Sigmoid colon (tissue), 7 donors: ENCODE measurements around the gene XNDC1N. TPM values are rescaled to one million over a fixed set of nuclear protein-coding genes. Genes with fewer than 3 reads are reported as not detected.

ENCODE experiments used
- DNase-seq: peaks from one replicate; pipeline ENCODE4 v3.0.0-alpha.2; 2019
- H3K27ac ChIP-seq, 4 donors: fragments of 200-600 bp; sonication (generic); one replicate each; pipeline ENCODE4 v1.5.1; 2016 to 2019; ENCODE audit warnings: mild to moderate bottlenecking in 1 of 4
- H3K27me3 ChIP-seq, 3 donors: fragments of 200-600 bp; sonication (generic); one replicate each; pipeline ENCODE4 v1.5.1; 2019; ENCODE audit warnings: mild to moderate bottlenecking in 1 of 3
- H3K36me3 ChIP-seq, 4 donors: fragments of 200-600 bp; sonication (generic); one replicate each; pipeline ENCODE4 v1.5.1; 2016 to 2019
- H3K4me1 ChIP-seq, 4 donors: fragments of 200-600 bp; sonication (generic); one replicate each; pipeline ENCODE4 v1.5.1; 2017 to 2019
- H3K4me3 ChIP-seq, 4 donors: fragments of 200-600 bp; sonication (generic); one replicate each; pipeline ENCODE4 v1.5.1; 2017 to 2019; ENCODE audit warnings: mild to moderate bottlenecking in 2 of 4, moderate library complexity in 1 of 4
- H3K9me3 ChIP-seq, 4 donors: fragments of 200-600 bp in 3 of 4; sonication (generic) in 3 of 4; one replicate each; pipeline versions ENCODE4 v1.5.1 to v1.6.1; 2013 to 2019
- EP300 ChIP-seq, 4 donors: sonication (generic); formaldehyde crosslinking; IDR thresholded peaks; one replicate each; pipeline ENCODE4 v1.6.1; 2017; ENCODE audit warnings: antibody characterized with exemption in 4 of 4
- POLR2A ChIP-seq, 2 donors: fragments of 450-650 bp; IDR thresholded peaks; one replicate each; pipeline ENCODE4 v1.6.1; 2016; ENCODE audit warnings: antibody characterized with exemption in 2 of 2, mild to moderate bottlenecking in 2 of 2, moderate library complexity in 2 of 2
- POLR2AphosphoS5 ChIP-seq, 4 donors: sonication (generic); formaldehyde crosslinking; IDR thresholded peaks; one replicate each; pipeline ENCODE4 v1.6.1; 2017; ENCODE audit warnings: antibody characterized with exemption in 4 of 4
- WGBS, 2 donors: extraction: QIAGEN DNeasy Blood & Tissue Kit; methylation state at CpG; one replicate each; pipeline ENCODE4 v1.1.7; 2013; 5-methylcytosine and 5-hydroxymethylcytosine counted together
- intact Hi-C: fragments of 100-400 bp; cut with DNase I; formaldehyde crosslinking; loops from one replicate; pipeline ENCODE4 v1.15.1; 2023
- polyA plus RNA-seq, 3 donors: library from polyadenylated mRNA; stranded (reverse); fragments of 200-250 nt; gene quantifications; one replicate each; pipeline ENCODE4 v1.2.3, GENCODE V29; 2013
- total RNA-seq, 4 donors: library from RNA; depleted of rRNA; stranded (reverse); fragments of >200 nt; gene quantifications; one replicate each; pipeline ENCODE4 v1.1.0, GENCODE V29; 2016
- TF ChIP-seq, protein P1 (sequence below), 4 experiments: fragments of 450-650 bp in 3 of 4; fragments of 200-600 bp in 1 of 4; IDR thresholded peaks; one replicate each; pipeline ENCODE4 v1.5.1; 2016 to 2019; ENCODE audit warnings: antibody characterized with exemption in 4 of 4, mild to moderate bottlenecking in 3 of 4, moderate library complexity in 2 of 4
- donor health status: healthy with polysubstance abuse.
- donor health status: Bipolar disorder and iron deficiency.
- donor health status: healthy.

XNDC1N gene
- total and polyA plus RNA-seq, 7 donors = 1.8 to 10.0 (median 6.3) TPM

- H3K4me1 ChIP-seq = peaks cover 0 to 40% (median 3%) of the 10 kb centered on the region in 4 donors
- H3K27ac ChIP-seq = no peak overlapping the region
- no peaks in the 10 kb centered on the region for H3K36me3 ChIP-seq
- H3K9me3 ChIP-seq = no peaks in the 10 kb centered on the region
- H3K27me3 ChIP-seq = no peaks in the 10 kb centered on the region
- intact Hi-C loops = no loop called here
- no peak overlapping the region for H3K4me3 ChIP-seq
- no peak for DNase-seq
- TF ChIP-seq EP300 (IDR thresholded peaks at IDR 0.05) (no peak), POLR2AphosphoS5 (IDR thresholded peaks at IDR 0.05) (no peak)
- TF ChIP-seq, protein P1, sequence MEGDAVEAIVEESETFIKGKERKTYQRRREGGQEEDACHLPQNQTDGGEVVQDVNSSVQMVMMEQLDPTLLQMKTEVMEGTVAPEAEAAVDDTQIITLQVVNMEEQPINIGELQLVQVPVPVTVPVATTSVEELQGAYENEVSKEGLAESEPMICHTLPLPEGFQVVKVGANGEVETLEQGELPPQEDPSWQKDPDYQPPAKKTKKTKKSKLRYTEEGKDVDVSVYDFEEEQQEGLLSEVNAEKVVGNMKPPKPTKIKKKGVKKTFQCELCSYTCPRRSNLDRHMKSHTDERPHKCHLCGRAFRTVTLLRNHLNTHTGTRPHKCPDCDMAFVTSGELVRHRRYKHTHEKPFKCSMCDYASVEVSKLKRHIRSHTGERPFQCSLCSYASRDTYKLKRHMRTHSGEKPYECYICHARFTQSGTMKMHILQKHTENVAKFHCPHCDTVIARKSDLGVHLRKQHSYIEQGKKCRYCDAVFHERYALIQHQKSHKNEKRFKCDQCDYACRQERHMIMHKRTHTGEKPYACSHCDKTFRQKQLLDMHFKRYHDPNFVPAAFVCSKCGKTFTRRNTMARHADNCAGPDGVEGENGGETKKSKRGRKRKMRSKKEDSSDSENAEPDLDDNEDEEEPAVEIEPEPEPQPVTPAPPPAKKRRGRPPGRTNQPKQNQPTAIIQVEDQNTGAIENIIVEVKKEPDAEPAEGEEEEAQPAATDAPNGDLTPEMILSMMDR (IDR thresholded peaks at IDR 0.05) = no peak
- WGBS, 2 donors = 59 to 65% methylated on average over 2 of the region's 2 CpGs
These were observed 17.8 kb upstream of the XNDC1N start for GRCh38 chr11:71946144-71946571.

GRCh38 chr11:71940561-71941219 lies 12.3 kb upstream of the XNDC1N start:
- Histone ChIP-seq H3K27ac (no peak overlapping the region), H3K36me3 (no peaks in the 10 kb centered on the region), H3K9me3 (no peaks in the 10 kb centered on the region), H3K27me3 (no peaks in the 10 kb centered on the region), H3K4me1 (peaks cover 0 to 58% (median 16%) of the 10 kb centered on the region in 4 donors), H3K4me3 (no peak overlapping the region)
- intact Hi-C loops = no loop called here
- DNase-seq = no peak
- TF ChIP-seq POLR2AphosphoS5 (IDR thresholded peaks at IDR 0.05) (no peak), EP300 (IDR thresholded peaks at IDR 0.05) (no peak), POLR2A (IDR thresholded peaks at IDR 0.05) (no peak)
- TF ChIP-seq, protein P1 (IDR thresholded peaks at IDR 0.05) = no peak
- 87 to 90% methylated on average over 6 of the region's 6 CpGs for WGBS, 2 donors

DNA sequence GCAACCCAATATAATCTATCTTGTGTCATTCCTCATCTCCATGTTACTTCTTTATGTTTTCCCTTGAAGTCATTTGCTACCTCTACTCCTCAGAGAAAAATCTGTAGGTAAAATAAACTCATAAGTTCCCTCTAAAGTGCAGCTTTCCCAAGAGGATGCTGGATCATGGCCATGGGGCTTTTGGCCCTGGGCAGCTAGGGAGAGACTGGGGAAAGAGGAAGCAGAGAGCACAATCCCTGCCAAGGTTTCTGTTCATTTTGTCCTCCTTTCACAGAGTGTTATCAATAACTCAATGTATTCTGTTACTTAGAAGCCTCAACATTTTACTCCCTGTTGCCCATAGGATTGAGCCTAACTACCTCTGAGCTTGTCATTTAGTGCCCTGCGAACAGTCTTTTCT lies 9.4 kb upstream of the XNDC1N start:
- H3K27me3 ChIP-seq = no peaks in the 10 kb centered on the region
- H3K9me3 ChIP-seq = no peaks in the 10 kb centered on the region
- H3K36me3 ChIP-seq = no peaks in the 10 kb centered on the region
- TF ChIP-seq, protein P1 (IDR thresholded peaks at IDR 0.05) = no peak
- no peak for TF ChIP-seq EP300 (IDR thresholded peaks at IDR 0.05)
- TF ChIP-seq POLR2AphosphoS5 (IDR thresholded peaks at IDR 0.05) = no peak
- TF ChIP-seq POLR2A (IDR thresholded peaks at IDR 0.05) = no peak
- no peak overlapping the region for H3K4me3 ChIP-seq
- peak overlapping the region; percentile 25 to 61 (median 38) for H3K27ac ChIP-seq
- 96 to 98% methylated on average over 1 of the region's 1 CpG for WGBS, 2 donors
- intact Hi-C loops = no loop called here
- no peak for DNase-seq
- H3K4me1 ChIP-seq = peaks cover 0 to 47% (median 23%) of the 10 kb centered on the region in 4 donors

GRCh38 chr11:71936825-71937224 lies 8.4 kb upstream of the XNDC1N start:
- H3K9me3 ChIP-seq = no peaks in the 10 kb centered on the region
- DNase-seq = no peak
- H3K4me1 ChIP-seq = peaks cover 0 to 51% (median 23%) of the 10 kb centered on the region in 4 donors
- no peaks in the 10 kb centered on the region for H3K36me3 ChIP-seq
- no peaks in the 10 kb centered on the region for H3K27me3 ChIP-seq
- intact Hi-C loops = no loop called here
- TF ChIP-seq POLR2A (IDR thresholded peaks at IDR 0.05) (no peak), EP300 (IDR thresholded peaks at IDR 0.05) (no peak), POLR2AphosphoS5 (IDR thresholded peaks at IDR 0.05) (no peak)
- TF ChIP-seq, protein P1 (IDR thresholded peaks at IDR 0.05) = no peak
- 70 to 73% methylated on average over 5 of the region's 5 CpGs for WGBS, 2 donors
- no peak overlapping the region for H3K4me3 ChIP-seq
- H3K27ac ChIP-seq = peak overlapping the region in 1 of 4 donors; percentile 61
